ENCODE measurements around the gene RAD51B. TPM values are rescaled to one million over a fixed set of nuclear protein-coding genes. Genes with fewer than 3 reads are reported as not detected.
"Not testable (repeated sequence)": the region's sequence is repeated elsewhere in the genome, so short reads cannot be mapped to it uniquely, and the experiment has no call there.

Gene RAD51B
- total RNA-seq, 4 donors from 2014 or later, result 19.6 to 39.7 (median 25.4) TPM

DNA sequence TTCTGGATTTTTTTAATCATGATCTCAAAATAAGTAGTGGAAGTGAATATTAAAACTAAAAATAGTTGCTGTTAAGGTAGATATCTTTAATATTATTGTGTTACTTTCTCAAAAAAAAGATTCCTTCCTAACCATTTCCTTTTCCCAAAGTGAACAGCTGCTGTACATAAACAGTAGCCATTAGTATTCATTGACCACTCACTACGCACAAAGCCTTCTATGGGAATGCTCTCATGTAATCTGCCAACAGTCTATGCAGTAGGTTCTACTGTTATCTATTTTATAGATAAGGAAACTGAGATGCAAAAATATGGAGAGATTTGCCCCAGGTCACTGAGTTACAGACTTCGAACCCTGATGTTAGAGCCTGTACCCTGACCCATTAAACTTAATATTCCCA is 941.2 kb downstream of the RAD51B start:
- peaks cover 43% of the 10 kb centered on the region for H3K4me1 ChIP-seq
- peak in 1 of 2 donors; percentile 5 for DNase-seq (ENCODE audit: low spot score in 2 of 2)
- WGBS, result 87% methylated on average over 2 of the region's 2 CpGs
- TF ChIP-seq, protein P1, sequence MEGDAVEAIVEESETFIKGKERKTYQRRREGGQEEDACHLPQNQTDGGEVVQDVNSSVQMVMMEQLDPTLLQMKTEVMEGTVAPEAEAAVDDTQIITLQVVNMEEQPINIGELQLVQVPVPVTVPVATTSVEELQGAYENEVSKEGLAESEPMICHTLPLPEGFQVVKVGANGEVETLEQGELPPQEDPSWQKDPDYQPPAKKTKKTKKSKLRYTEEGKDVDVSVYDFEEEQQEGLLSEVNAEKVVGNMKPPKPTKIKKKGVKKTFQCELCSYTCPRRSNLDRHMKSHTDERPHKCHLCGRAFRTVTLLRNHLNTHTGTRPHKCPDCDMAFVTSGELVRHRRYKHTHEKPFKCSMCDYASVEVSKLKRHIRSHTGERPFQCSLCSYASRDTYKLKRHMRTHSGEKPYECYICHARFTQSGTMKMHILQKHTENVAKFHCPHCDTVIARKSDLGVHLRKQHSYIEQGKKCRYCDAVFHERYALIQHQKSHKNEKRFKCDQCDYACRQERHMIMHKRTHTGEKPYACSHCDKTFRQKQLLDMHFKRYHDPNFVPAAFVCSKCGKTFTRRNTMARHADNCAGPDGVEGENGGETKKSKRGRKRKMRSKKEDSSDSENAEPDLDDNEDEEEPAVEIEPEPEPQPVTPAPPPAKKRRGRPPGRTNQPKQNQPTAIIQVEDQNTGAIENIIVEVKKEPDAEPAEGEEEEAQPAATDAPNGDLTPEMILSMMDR (IDR thresholded peaks at IDR 0.05), result no peak
- TF ChIP-seq EP300 (IDR thresholded peaks at IDR 0.05), result no peak
- TF ChIP-seq POLR2AphosphoS5 (IDR thresholded peaks at IDR 0.05), result no peak
- no peak for TF ChIP-seq POLR2A (IDR thresholded peaks at IDR 0.05)
- no peaks in the 10 kb centered on the region for H3K36me3 ChIP-seq
- no peak overlapping the region for H3K27ac ChIP-seq
- no peaks in the 10 kb centered on the region for H3K9me3 ChIP-seq
- H3K27me3 ChIP-seq, result no peaks in the 10 kb centered on the region
- no peak overlapping the region for H3K4me3 ChIP-seq

DNA sequence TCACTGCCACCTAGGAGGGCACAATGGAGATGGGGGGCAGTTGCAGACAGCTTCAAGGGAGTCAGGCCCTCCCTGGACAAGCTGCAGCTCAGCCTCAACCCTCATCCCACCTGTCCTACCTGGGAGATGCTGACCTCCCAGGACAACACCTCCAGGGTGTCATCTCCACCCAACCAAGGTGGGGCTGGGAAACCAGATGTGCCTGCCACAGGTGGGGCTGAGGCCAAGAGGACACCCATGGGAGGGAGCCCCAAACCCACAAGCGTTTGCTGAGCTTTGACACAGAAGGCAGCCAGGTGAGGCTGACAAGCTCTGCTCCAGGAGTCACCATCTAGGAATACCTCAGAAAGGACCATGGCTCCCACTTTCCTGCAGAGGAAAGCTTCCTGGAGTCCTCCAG is 941.8 kb downstream of the RAD51B start:
- Histone ChIP-seq H3K36me3 (no peaks in the 10 kb centered on the region), H3K27me3 (no peaks in the 10 kb centered on the region), H3K4me1 (peaks cover 42% of the 10 kb centered on the region), H3K4me3 (no peak overlapping the region), H3K9me3 (no peaks in the 10 kb centered on the region), H3K27ac (no peak overlapping the region)
- whole genome bisulfite sequencing, result no CpG with 5 or more reads among the region's 1 CpG
- TF ChIP-seq POLR2AphosphoS5 (IDR thresholded peaks at IDR 0.05) (no peak), EP300 (IDR thresholded peaks at IDR 0.05) (no peak), POLR2A (IDR thresholded peaks at IDR 0.05) (no peak)
- TF ChIP-seq, protein P1 (IDR thresholded peaks at IDR 0.05), result no peak
- DNase-seq (ENCODE audit: low spot score in 2 of 2), result peak in 1 of 2 donors; percentile 45

DNA sequence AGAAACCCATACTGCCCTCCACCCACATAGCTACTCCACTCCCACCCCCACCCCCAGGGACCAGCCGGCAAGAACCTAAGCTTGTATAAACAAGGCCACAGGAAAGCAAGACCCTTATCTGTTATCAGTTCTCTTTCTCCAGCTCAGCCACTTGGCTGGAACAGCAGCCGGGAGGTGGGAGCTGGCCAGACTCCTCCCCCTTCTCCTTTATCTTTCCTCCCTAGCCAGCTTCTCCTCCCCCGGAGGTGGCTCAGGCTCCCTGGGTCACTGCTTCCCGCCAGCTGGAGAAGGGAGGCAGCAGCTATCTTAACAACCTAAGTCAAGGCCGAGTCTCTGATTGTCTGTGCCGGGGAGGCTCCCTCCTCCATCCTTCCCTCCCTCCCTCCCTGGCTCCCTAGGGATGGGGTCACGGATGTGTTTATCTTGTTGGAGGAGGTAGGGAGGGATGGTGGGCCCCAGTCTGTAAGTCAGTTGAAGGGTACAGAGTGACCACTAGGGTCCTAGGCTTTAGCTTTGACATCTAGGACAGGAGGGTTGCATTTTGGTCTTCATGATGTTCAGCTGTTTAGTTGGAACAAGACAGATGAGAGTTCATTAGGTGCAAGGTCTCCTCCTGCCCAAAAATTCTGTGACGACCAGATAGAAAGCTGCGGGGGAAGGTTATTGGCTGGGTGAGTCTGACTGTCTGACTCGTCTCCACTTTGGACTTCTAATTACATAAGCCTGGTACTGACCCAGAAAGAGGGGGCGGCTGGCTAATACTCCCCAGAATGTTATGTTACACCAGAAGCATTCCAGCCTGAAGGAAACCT is 943.6 kb downstream of the RAD51B start:
- WGBS, result 27% methylated on average over 11 of the region's 11 CpGs
- H3K4me3 ChIP-seq, result no peak overlapping the region
- H3K4me1 ChIP-seq, result peaks cover 25% of the 10 kb centered on the region
- H3K9me3 ChIP-seq, result no peaks in the 10 kb centered on the region
- no peaks in the 10 kb centered on the region for H3K27me3 ChIP-seq
- no peaks in the 10 kb centered on the region for H3K36me3 ChIP-seq
- TF ChIP-seq POLR2A (IDR thresholded peaks at IDR 0.05), result no peak
- TF ChIP-seq, protein P1 (IDR thresholded peaks at IDR 0.05), result no peak
- TF ChIP-seq EP300 (IDR thresholded peaks at IDR 0.05), result no peak
- no peak for TF ChIP-seq POLR2AphosphoS5 (IDR thresholded peaks at IDR 0.05)
- peak overlapping the region; percentile 29 for H3K27ac ChIP-seq
- peak in 1 of 2 donors; percentile 68 for DNase-seq (ENCODE audit: low spot score in 2 of 2)

DNA sequence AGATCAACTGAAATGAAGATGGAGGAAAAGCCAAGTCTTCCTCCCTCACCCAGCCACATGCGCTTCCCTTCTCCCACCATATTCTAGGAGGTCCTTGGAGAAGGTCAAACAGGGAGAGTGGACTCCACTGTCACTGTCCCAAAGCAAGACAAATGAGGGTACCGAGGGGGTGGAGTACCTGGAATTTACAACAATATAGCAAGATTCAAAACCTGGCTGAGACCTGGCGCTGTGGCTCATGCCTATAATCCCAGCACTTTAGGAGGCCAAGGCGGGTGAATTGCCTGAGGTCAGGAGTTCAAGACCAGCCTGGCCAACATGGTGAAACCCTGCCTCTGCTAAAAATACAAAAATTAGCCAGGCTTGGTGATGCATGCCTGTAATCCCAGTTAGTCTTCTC is 944.3 kb downstream of the RAD51B start:
- not testable (repeated sequence) for H3K27me3 ChIP-seq, H3K4me3 ChIP-seq, H3K27ac ChIP-seq, H3K9me3 ChIP-seq, H3K36me3 ChIP-seq
- peaks cover 21% of the 10 kb centered on the region for H3K4me1 ChIP-seq
- WGBS, result 95% methylated on average over 4 of the region's 4 CpGs
- peak in 1 of 2 donors; percentile 45 for DNase-seq (ENCODE audit: low spot score in 2 of 2)

DNA sequence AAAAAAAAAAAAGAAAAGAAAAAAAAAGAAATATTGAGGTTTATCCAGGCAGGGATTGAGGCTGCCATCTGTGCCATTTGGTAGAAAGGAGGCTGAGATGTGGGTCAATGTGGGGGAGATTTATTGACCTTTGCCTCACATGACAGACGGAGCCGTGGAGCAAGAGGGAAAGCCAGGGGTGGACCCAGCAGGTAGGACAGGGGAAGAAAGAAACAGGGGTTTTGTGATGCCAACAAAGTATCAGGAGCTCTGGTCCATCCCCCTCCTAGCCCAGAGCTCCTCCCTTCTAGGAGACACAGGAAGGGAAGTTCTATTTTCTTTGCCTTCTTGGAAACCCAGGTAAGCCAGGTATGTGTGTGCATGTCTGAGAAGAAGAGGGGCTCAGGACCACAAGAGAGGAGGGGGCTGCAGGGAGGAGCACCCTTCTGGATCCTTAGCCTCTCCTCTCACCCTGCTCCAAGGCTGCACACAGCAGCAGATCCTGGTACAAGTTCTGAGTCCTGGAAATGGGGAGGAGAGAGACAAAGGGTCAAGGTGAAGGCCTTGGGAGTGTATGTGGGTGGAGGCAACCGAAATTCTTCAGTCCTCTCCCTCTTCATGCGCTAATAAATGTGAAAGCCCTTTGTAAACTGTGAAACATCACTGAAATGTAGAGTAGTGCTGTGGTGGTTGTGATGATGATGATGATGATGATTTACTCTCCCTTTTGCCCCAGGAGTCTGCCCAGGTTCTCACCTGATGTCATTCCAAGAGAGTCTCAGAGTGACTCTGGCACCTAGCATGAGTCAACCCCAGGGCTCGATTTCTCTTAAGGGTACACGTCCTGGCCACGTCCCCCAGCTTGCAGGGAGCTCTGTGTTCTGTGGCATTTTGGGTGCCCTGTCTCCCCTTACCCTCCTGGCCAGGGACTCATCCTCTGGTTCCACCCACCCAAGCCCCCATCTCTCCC is 947.0 kb downstream of the RAD51B start:
- Histone ChIP-seq H3K27ac (no peak overlapping the region), H3K4me3 (no peak overlapping the region), H3K9me3 (no peaks in the 10 kb centered on the region), H3K4me1 (peaks cover 26% of the 10 kb centered on the region), H3K36me3 (no peaks in the 10 kb centered on the region), H3K27me3 (no peaks in the 10 kb centered on the region)
- DNase-seq (ENCODE audit: low spot score in 2 of 2), result peak in 1 of 2 donors; percentile 40
- no peak for TF ChIP-seq POLR2A (IDR thresholded peaks at IDR 0.05)
- no peak for TF ChIP-seq POLR2AphosphoS5 (IDR thresholded peaks at IDR 0.05)
- no peak for TF ChIP-seq EP300 (IDR thresholded peaks at IDR 0.05)
- TF ChIP-seq, protein P1 (IDR thresholded peaks at IDR 0.05), result no peak
- WGBS, result 80% methylated on average over 7 of the region's 7 CpGs
